Measurements from ENCODE around the gene FBP1. TPM values are rescaled to one million over a fixed set of nuclear protein-coding genes. Genes with fewer than 3 reads are reported as not detected.

Gene FBP1
- total and polyA plus RNA-seq, 2 donors (not counting 3 experiments of a cell fraction or from before 2014, with no cell fraction given): 2.5 to 3.8 TPM

DNA sequence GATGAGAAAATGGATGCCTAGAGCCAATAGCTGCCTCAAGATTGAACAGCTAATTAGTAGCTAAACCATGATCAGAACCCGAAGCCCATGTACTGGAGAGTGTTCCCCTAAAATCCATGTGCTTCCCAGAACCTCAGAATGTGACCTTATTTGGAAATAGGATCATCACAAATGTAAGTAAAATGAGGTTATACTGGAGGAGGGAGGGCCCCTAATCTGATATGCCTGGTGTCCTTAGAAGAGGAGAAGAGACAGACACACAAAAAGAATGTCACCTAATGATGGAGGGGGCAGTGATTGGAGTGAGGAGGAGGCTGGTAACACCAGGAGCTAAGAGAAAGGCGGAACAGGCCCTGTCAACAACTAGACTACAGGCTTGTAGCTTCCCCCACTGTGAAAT, 41.3 kb upstream of the FBP1 start:
- ChIA-PET CTCF (interaction anchor here (0.7 to 11.8 kb wide), 35 partner anchors 8 to 1637 kb away, joined by 3 to 707 read pairs (median 6); no protein-coding TSS in a partner anchor), POLR2A (interaction anchor here (1.3 kb wide), 1 partner anchor 447 kb away, joined by 6 read pairs; no protein-coding TSS in a partner anchor)
- Histone ChIP-seq H3K9ac (replicated peaks; ENCODE audit: extremely low read depth, insufficient read depth, low read length) (no peak overlapping the region), H3K27me3 (ENCODE audit: control insufficient read depth in 2 of 2, insufficient read depth in 2 of 2, low read length in 2 of 2) (peaks cover 3 to 4% of the 10 kb centered on the region in 2 experiments), H3K4me1 (ENCODE audit: control insufficient read depth, extremely low read depth, insufficient read depth, low read length) (no peaks in the 10 kb centered on the region), H3K79me2 (ENCODE audit: control insufficient read depth, insufficient read depth, low read length) (no peaks in the 10 kb centered on the region), H3K4me2 (ENCODE audit: insufficient read depth, low read length) (no peak overlapping the region), H4K20me1 (replicated peaks; ENCODE audit: control insufficient read depth, extremely low read depth, insufficient read depth, low read length) (no peaks in the 10 kb centered on the region), H3K4me3 (replicated peaks in 1 of 3; ENCODE audit: insufficient read depth in 1 of 3, low read depth in 1 of 3, low read length in 3 of 3) (no peak overlapping the region), H3K9me3 (replicated peaks; ENCODE audit: control insufficient read depth, insufficient read depth, low read length) (no peaks in the 10 kb centered on the region), H3K36me3 (ENCODE audit: control insufficient read depth in 2 of 2, extremely low read depth in 1 of 2, insufficient read depth in 2 of 2, low read length in 2 of 2) (no peaks in the 10 kb centered on the region), H2AFZ (ENCODE audit: low read depth, low read length) (no peak overlapping the region), H3K27ac (ENCODE audit: insufficient read depth, low read depth, low read length) (no peak overlapping the region), H3K9me1 (replicated peaks; ENCODE audit: control insufficient read depth, extremely low read depth, insufficient read depth, low read length) (no peaks in the 10 kb centered on the region)
- BruUV-seq (replicated peaks): no TSS peak
- dilution Hi-C loops (cut with MboI; ENCODE audit: extremely low pct_ligation_motif_present, low sequenced_read_pairs) (no loop called here), intact Hi-C loops (cut with micrococcal nuclease) (loop anchor here (1.0 to 5.0 kb wide), 8 partner anchors 103 to 1538 kb away; no protein-coding TSS in a partner anchor)
- TF ChIP-seq, protein P1, sequence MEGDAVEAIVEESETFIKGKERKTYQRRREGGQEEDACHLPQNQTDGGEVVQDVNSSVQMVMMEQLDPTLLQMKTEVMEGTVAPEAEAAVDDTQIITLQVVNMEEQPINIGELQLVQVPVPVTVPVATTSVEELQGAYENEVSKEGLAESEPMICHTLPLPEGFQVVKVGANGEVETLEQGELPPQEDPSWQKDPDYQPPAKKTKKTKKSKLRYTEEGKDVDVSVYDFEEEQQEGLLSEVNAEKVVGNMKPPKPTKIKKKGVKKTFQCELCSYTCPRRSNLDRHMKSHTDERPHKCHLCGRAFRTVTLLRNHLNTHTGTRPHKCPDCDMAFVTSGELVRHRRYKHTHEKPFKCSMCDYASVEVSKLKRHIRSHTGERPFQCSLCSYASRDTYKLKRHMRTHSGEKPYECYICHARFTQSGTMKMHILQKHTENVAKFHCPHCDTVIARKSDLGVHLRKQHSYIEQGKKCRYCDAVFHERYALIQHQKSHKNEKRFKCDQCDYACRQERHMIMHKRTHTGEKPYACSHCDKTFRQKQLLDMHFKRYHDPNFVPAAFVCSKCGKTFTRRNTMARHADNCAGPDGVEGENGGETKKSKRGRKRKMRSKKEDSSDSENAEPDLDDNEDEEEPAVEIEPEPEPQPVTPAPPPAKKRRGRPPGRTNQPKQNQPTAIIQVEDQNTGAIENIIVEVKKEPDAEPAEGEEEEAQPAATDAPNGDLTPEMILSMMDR (IDR thresholded peaks at IDR 0.05; ENCODE audit: extremely low read depth in 1 of 2, insufficient read depth in 1 of 2, low read depth in 1 of 2, low read length in 2 of 2): no peak
- no peak for TF ChIP-seq EZH2 (IDR thresholded peaks at IDR 0.05; ENCODE audit: borderline replicate concordance, low read depth, low read length, severe bottlenecking)
- TF ChIP-seq FOS (IDR thresholded peaks at IDR 0.05; ENCODE audit: borderline replicate concordance, insufficient read depth, low read length): no peak
- no peak for TF ChIP-seq JUN (IDR thresholded peaks at IDR 0.05; ENCODE audit: borderline replicate concordance, insufficient read depth, insufficient read length, low read depth)
- TF ChIP-seq GATA2 (IDR thresholded peaks at IDR 0.05; ENCODE audit: insufficient read depth, insufficient read length, low read depth, low read length): no peak
- TF ChIP-seq POLR2A (IDR thresholded peaks at IDR 0.05; ENCODE audit: low read depth, low read length): no peak
- DNase-seq (ENCODE audit: low read depth, low spot score) (no peak), FAIRE-seq (no peak)
